IMR-90 (cell line): ENCODE results near the gene DIPK1B. TPM values are rescaled to one million over a fixed set of nuclear protein-coding genes. Genes with fewer than 3 reads are reported as not detected.

Source experiments
- ATAC-seq: fragments of 200-7000 bp; cut with Tn5 transposase; 2 replicates; pipeline ENCODE4 v1.9.1; 2020; ENCODE audit warnings: low read depth, mild to moderate bottlenecking, moderate library complexity
- BruUV-seq: library from RNA; stranded (reverse); fragments of 400-500 nt; replicated peaks from 2 replicates; lab custom pipeline; 2021; lab: Mats Ljungman, UMichigan
- CTCF ChIA-PET: fragments of 300-600 bp; formaldehyde crosslinking; extraction: SDS; loops from one replicate; lab custom pipeline; 2021; ENCODE audit warnings: antibody characterized with exemption; lab: Yijun Ruan, JAX
- POLR2A ChIA-PET: fragments of 300-600 bp; sonication (Branson Sonifier 250); formaldehyde crosslinking; loops from one replicate; lab custom pipeline; 2022; ENCODE audit warnings: antibody characterized with exemption; ENCODE audit not compliant: unreplicated experiment; lab: Charles Lee
- DNase-seq: peaks from one replicate; pipeline ENCODE4 v3.0.0; 2013
- H2AFZ ChIP-seq: replicated peaks from 2 replicates; pipeline ENCODE3; 2013; ENCODE audit warnings: low read length, mild to moderate bottlenecking; ENCODE audit not compliant: poor library complexity
- H2AK5ac ChIP-seq: 2 replicates; pipeline ENCODE4 v1.6.1; 2013; ENCODE audit warnings: low read depth, low read length, inconsistent platforms
- H2AK9ac ChIP-seq: replicated peaks from 2 replicates; pipeline ENCODE3; 2013; ENCODE audit warnings: mild to moderate bottlenecking, low read depth, low read length, moderate library complexity; ENCODE audit not compliant: poor library complexity
- H2BK120ac ChIP-seq: 2 replicates; pipeline ENCODE4 v1.6.1; 2013; ENCODE audit warnings: low read depth, low read length, inconsistent platforms
- H2BK15ac ChIP-seq: 3 replicates; pipeline ENCODE4 v1.6.1; 2013; ENCODE audit warnings: low read depth, low read length, inconsistent platforms
- H2BK20ac ChIP-seq: 2 replicates; pipeline ENCODE4 v1.6.1; 2013; ENCODE audit warnings: low read depth, mild to moderate bottlenecking, inconsistent platforms, low read length, moderate library complexity
- H2BK5ac ChIP-seq: 2 replicates; pipeline ENCODE4 v1.6.1; 2013; ENCODE audit warnings: mild to moderate bottlenecking, low read depth, low read length, inconsistent platforms; ENCODE audit not compliant: poor library complexity, severe bottlenecking
- H3K14ac ChIP-seq: replicated peaks from 2 replicates; pipeline ENCODE4 v1.6.1; 2013; ENCODE audit warnings: low read depth, low read length, inconsistent platforms
- H3K18ac ChIP-seq: 2 replicates; pipeline ENCODE4 v1.6.1; 2013; ENCODE audit warnings: low read depth, low read length, control low read depth
- H3K23ac ChIP-seq: 2 replicates; pipeline ENCODE4 v1.6.1; 2013; ENCODE audit warnings: low read depth, low read length, inconsistent platforms
- H3K27ac ChIP-seq: 2 replicates; pipeline ENCODE4 v1.5.1; 2013; ENCODE audit warnings: mild to moderate bottlenecking, control low read depth, low read length; ENCODE audit not compliant: insufficient read depth
- H3K27me3 ChIP-seq: 2 replicates; pipeline ENCODE4 v1.6.1; 2013; ENCODE audit warnings: low read length; ENCODE audit not compliant: control insufficient read depth, insufficient read depth
- H3K36me3 ChIP-seq: 2 replicates; pipeline ENCODE4 v1.6.1; 2013; ENCODE audit warnings: low read length, mixed read lengths; ENCODE audit not compliant: control insufficient read depth, insufficient read depth
- H3K4ac ChIP-seq: 2 replicates; pipeline ENCODE4 v1.6.1; 2013; ENCODE audit warnings: low read depth, low read length, inconsistent platforms
- H3K4me1 ChIP-seq: 2 replicates; pipeline ENCODE4 v1.6.1; 2013; ENCODE audit warnings: low read length, mixed read lengths; ENCODE audit not compliant: control insufficient read depth, insufficient read depth
- H3K4me2 ChIP-seq: 2 replicates; pipeline ENCODE4 v1.6.1; 2013; ENCODE audit warnings: low read depth, mild to moderate bottlenecking, control low read depth, low read length, moderate library complexity
- H3K4me3 ChIP-seq: 2 replicates; pipeline ENCODE4 v1.5.1; 2013; ENCODE audit warnings: low read depth, mild to moderate bottlenecking, control low read depth, low read length, moderate library complexity; ENCODE audit not compliant: insufficient read depth
- H3K56ac ChIP-seq: 2 replicates; pipeline ENCODE4 v1.6.1; 2013; ENCODE audit warnings: low read length, inconsistent platforms; ENCODE audit not compliant: insufficient read depth; ENCODE audit errors: extremely low read depth
- H3K79me1 ChIP-seq, 2 experiments: 2 replicates each; pipeline ENCODE4 v1.6.1; 2013; ENCODE audit warnings: low read length in 2 of 2, inconsistent platforms in 1 of 2, low read depth in 1 of 2
- H3K9ac ChIP-seq: 2 replicates; pipeline ENCODE4 v1.6.1; 2013; ENCODE audit warnings: low read depth, low read length, control low read depth
- H3K9me1 ChIP-seq: 2 replicates; pipeline ENCODE4 v1.6.1; 2013; ENCODE audit warnings: low read length, inconsistent platforms; ENCODE audit not compliant: insufficient read depth
- H3K9me3 ChIP-seq: 2 replicates; pipeline ENCODE4 v1.6.1; 2013; ENCODE audit warnings: low read length; ENCODE audit not compliant: control insufficient read depth, insufficient read depth
- H4K20me1 ChIP-seq: 2 replicates; pipeline ENCODE4 v1.6.1; 2013; ENCODE audit warnings: low read length, inconsistent platforms; ENCODE audit not compliant: insufficient read depth
- H4K5ac ChIP-seq: 2 replicates; pipeline ENCODE4 v1.6.1; 2013; ENCODE audit warnings: mild to moderate bottlenecking, low read depth, low read length, control low read depth
- H4K8ac ChIP-seq, 2 experiments: 2 replicates each; pipeline ENCODE4 v1.6.1; 2013; ENCODE audit warnings: low read depth in 2 of 2, low read length in 2 of 2, control low read depth in 1 of 2, inconsistent platforms in 1 of 2
- H4K91ac ChIP-seq: 2 replicates; pipeline ENCODE4 v1.6.1; 2013; ENCODE audit warnings: low read depth, low read length, inconsistent platforms; ENCODE audit not compliant: insufficient read depth
- FOS ChIP-seq: fragments of 150-350 bp; IDR thresholded peaks from 2 replicates; pipeline ENCODE4 v1.6.1; 2016; ENCODE audit warnings: low read depth, low read length
- MAFK ChIP-seq: IDR thresholded peaks from 2 replicates; pipeline ENCODE4 v1.6.1; 2012; ENCODE audit warnings: low read depth, low read length, improper control_type of control experiment
- WGBS, 2 experiments: methylation state at CpG; one replicate each; pipeline versions ENCODE4 v1.1.5 to v1.1.7; 2013; ENCODE audit warnings: missing lambda C conversion rate in 2 of 2; ENCODE audit not compliant: insufficient read length in 1 of 2; ENCODE audit errors: extremely low coverage in 2 of 2; 5-methylcytosine and 5-hydroxymethylcytosine counted together
- dilution Hi-C: fragments of 300-500 bp; cut with HindIII; formaldehyde crosslinking; loops from one replicate; pipeline ENCODE4 v1.14.3; 2018; ENCODE audit warnings: low sequenced_read_pairs; ENCODE audit not compliant: unreplicated experiment
- in situ Hi-C: fragments of 300-500 bp; cut with MboI; formaldehyde crosslinking; loops from 3 replicates; pipeline ENCODE4 v1.14.3; 2019; ENCODE audit warnings: low sequenced_read_pairs, inconsistent platforms, mixed read lengths
- intact Hi-C: fragments of 100-400 bp; cut with micrococcal nuclease; formaldehyde crosslinking; loops from 2 replicates; pipeline ENCODE4 v1.10.0; 2022
- polyA plus RNA-seq, 3 experiments: library from polyadenylated mRNA; depleted of rRNA; stranded (reverse); fragments of >200 nt; gene quantifications; 2 replicates each; pipeline ENCODE4 v1.2.3, GENCODE V29; 2012; ENCODE audit warnings: low replicate concordance in 1 of 3
- total RNA-seq: library from RNA; depleted of rRNA; stranded (reverse); fragments of >200 nt; gene quantifications from 2 replicates; pipeline ENCODE4 v1.2.3, GENCODE V29; 2012

DIPK1B gene
- total and polyA plus RNA-seq, 2 of the 4 experiments (the other 2 are of a cell fraction): 3.4 to 7.1 TPM

GRCh38 chr9:136684799-136685198, 27.6 kb upstream of the DIPK1B start:
- Histone ChIP-seq H4K20me1 (peaks cover 16% of the 10 kb centered on the region; the same call in 1 of the 2 replicates), H4K5ac (no peak overlapping the region), H2AFZ (no peak overlapping the region), H4K91ac (no peak overlapping the region), H3K9me3 (no peaks in the 10 kb centered on the region), H3K23ac (no peak overlapping the region), H3K79me1 (peaks cover 18 to 42% of the 10 kb centered on the region in 2 experiments), H3K4me3 (no peak overlapping the region), H2AK9ac (no peak overlapping the region), H3K4me2 (no peak overlapping the region), H3K4me1 (peaks cover 4% of the 10 kb centered on the region), H3K4ac (no peak overlapping the region), H2AK5ac (no peak overlapping the region; the same call in 1 of the 2 replicates), H2BK20ac (no peak overlapping the region), H3K27ac (no peak overlapping the region), H4K8ac (no peak overlapping the region), H3K27me3 (no peaks in the 10 kb centered on the region; the same call in 1 of the 2 replicates), H2BK120ac (no peak overlapping the region), H3K56ac (no peak overlapping the region), H3K36me3 (no peaks in the 10 kb centered on the region), H3K18ac (no peak overlapping the region), H2BK15ac (no peak overlapping the region), H3K9ac (no peak overlapping the region), H3K9me1 (no peaks in the 10 kb centered on the region), H3K14ac (no peak overlapping the region), H2BK5ac (no peak overlapping the region)
- dilution Hi-C loops (no loop called here), intact Hi-C loops (no loop called here), in situ Hi-C loops (no loop called here)
- DNase-seq: no peak
- no peak for TF ChIP-seq FOS
- TF ChIP-seq MAFK: no peak
- POLR2A ChIA-PET: no interaction called here
- ATAC-seq: no peak
- no CpG with 5 or more reads among the region's 15 CpGs for WGBS, 2 experiments
- BruUV-seq: no TSS peak
- CTCF ChIA-PET: no interaction called here
